Adipocyte (in vitro differentiated cells): ENCODE measurements around the gene TIGD4.
A peak's percentile ranks its signal among the peaks of the same experiment; 100 is the strongest.
"Not testable (repeated sequence)": the region's sequence is repeated elsewhere in the genome, so short reads cannot be mapped to it uniquely, and the experiment has no call there.

Source experiments
- DNase-seq: peaks from one replicate; pipeline ENCODE4 v3.0.0-alpha.2; 2015; ENCODE audit warnings: low read depth
- H3K27me3 ChIP-seq: replicated peaks from 2 replicates; pipeline ENCODE4 v1.7.0; 2013; ENCODE audit warnings: mild to moderate bottlenecking, low read length, moderate library complexity; ENCODE audit not compliant: control insufficient read depth, insufficient read depth
- H3K36me3 ChIP-seq: 2 replicates; pipeline ENCODE4 v1.7.0; 2013; ENCODE audit warnings: low read length, mild to moderate bottlenecking, moderate library complexity; ENCODE audit not compliant: control insufficient read depth, insufficient read depth, severe bottlenecking
- H3K4me1 ChIP-seq: 2 replicates; pipeline ENCODE4 v1.7.0; 2013; ENCODE audit warnings: mild to moderate bottlenecking, low read length, moderate library complexity; ENCODE audit not compliant: control insufficient read depth, insufficient read depth
- H3K4me3 ChIP-seq: 2 replicates; pipeline ENCODE4 v1.7.0; 2013; ENCODE audit warnings: mild to moderate bottlenecking, low read length, moderate library complexity
- H3K9ac ChIP-seq: 2 replicates; pipeline ENCODE4 v1.7.0; 2013; ENCODE audit warnings: mild to moderate bottlenecking, low read length, moderate library complexity
- H3K9me3 ChIP-seq: 2 replicates; pipeline ENCODE4 v1.7.0; 2013; ENCODE audit warnings: mild to moderate bottlenecking, low read length, moderate library complexity; ENCODE audit not compliant: control insufficient read depth

The TIGD4 gene

GRCh38 chr4:152778656-152779512, 646 bp downstream of the TIGD4 start:
- DNase-seq: peak; percentile 64
- no peaks in the 10 kb centered on the region for H3K27me3 ChIP-seq
- H3K9me3 ChIP-seq: no peaks in the 10 kb centered on the region
- H3K36me3 ChIP-seq: no peaks in the 10 kb centered on the region
- H3K4me1 ChIP-seq: peaks cover 21% of the 10 kb centered on the region
- peak overlapping the region; percentile 98 for H3K4me3 ChIP-seq
- peak overlapping the region; percentile 86 for H3K9ac ChIP-seq

- H3K4me3 ChIP-seq: no peak overlapping the region
- no peaks in the 10 kb centered on the region for H3K27me3 ChIP-seq
- no peak for DNase-seq
Observed at GRCh38 chr4:152777488-152777887, 2.0 kb downstream of the TIGD4 start.

GRCh38 chr4:152776352-152776751, 3.2 kb downstream of the TIGD4 start:
- Histone ChIP-seq H3K9ac (no peak overlapping the region), H3K36me3 (no peaks in the 10 kb centered on the region), H3K4me1 (peaks cover 7% of the 10 kb centered on the region), H3K4me3 (no peak overlapping the region), H3K9me3 (no peaks in the 10 kb centered on the region), H3K27me3 (no peaks in the 10 kb centered on the region)
- DNase-seq: peak; percentile 23

More at GRCh38 chr4:152777488-152777887, 2.0 kb downstream of the TIGD4 start:
- no peaks in the 10 kb centered on the region for H3K9me3 ChIP-seq
- H3K36me3 ChIP-seq: no peaks in the 10 kb centered on the region
- peaks cover 19% of the 10 kb centered on the region for H3K4me1 ChIP-seq
- no peak overlapping the region for H3K9ac ChIP-seq

GRCh38 chr4:152773953-152774352, 5.6 kb downstream of the TIGD4 start:
- no peak for DNase-seq
- H3K9ac ChIP-seq: no peak overlapping the region
- H3K4me1 ChIP-seq: no peaks in the 10 kb centered on the region
- no peaks in the 10 kb centered on the region for H3K36me3 ChIP-seq
- no peaks in the 10 kb centered on the region for H3K9me3 ChIP-seq
- H3K4me3 ChIP-seq: no peak overlapping the region
- no peaks in the 10 kb centered on the region for H3K27me3 ChIP-seq

- Histone ChIP-seq H3K9me3 (no peaks in the 10 kb centered on the region), H3K9ac (no peak overlapping the region), H3K36me3 (no peaks in the 10 kb centered on the region), H3K4me1 (no peaks in the 10 kb centered on the region), H3K4me3 (no peak overlapping the region), H3K27me3 (no peaks in the 10 kb centered on the region)
- DNase-seq: no peak
Observed at GRCh38 chr4:152773339-152773738, 6.2 kb downstream of the TIGD4 start.

- no peak for DNase-seq
- H3K9ac ChIP-seq: no peak overlapping the region
- no peaks in the 10 kb centered on the region for H3K4me1 ChIP-seq
- H3K4me3 ChIP-seq: no peak overlapping the region
- no peaks in the 10 kb centered on the region for H3K36me3 ChIP-seq
- H3K9me3 ChIP-seq: no peaks in the 10 kb centered on the region
- no peaks in the 10 kb centered on the region for H3K27me3 ChIP-seq
Observed at GRCh38 chr4:152771741-152772533, 7.6 kb downstream of the TIGD4 start.

- not testable (repeated sequence) for H3K9ac ChIP-seq, H3K36me3 ChIP-seq, DNase-seq, H3K27me3 ChIP-seq, H3K4me1 ChIP-seq, H3K4me3 ChIP-seq, H3K9me3 ChIP-seq
Observed at GRCh38 chr4:152765069-152765737, 14.3 kb downstream of the TIGD4 start.

GRCh38 chr4:152763796-152764195, 15.7 kb downstream of the TIGD4 start:
- H3K27me3 ChIP-seq: no peaks in the 10 kb centered on the region
- no peak for DNase-seq
- H3K4me3 ChIP-seq: no peak overlapping the region
- no peak overlapping the region for H3K9ac ChIP-seq
- H3K36me3 ChIP-seq: no peaks in the 10 kb centered on the region
- no peaks in the 10 kb centered on the region for H3K4me1 ChIP-seq
- no peaks in the 10 kb centered on the region for H3K9me3 ChIP-seq

GRCh38 chr4:152748619-152749018, 30.9 kb downstream of the TIGD4 start:
- Histone ChIP-seq H3K9ac (no peak overlapping the region), H3K27me3 (no peaks in the 10 kb centered on the region), H3K4me1 (no peaks in the 10 kb centered on the region), H3K9me3 (peaks cover 4% of the 10 kb centered on the region), H3K36me3 (no peaks in the 10 kb centered on the region), H3K4me3 (no peak overlapping the region)
- DNase-seq: no peak

- no peak for DNase-seq
- H3K36me3 ChIP-seq: no peaks in the 10 kb centered on the region
- H3K4me1 ChIP-seq: no peaks in the 10 kb centered on the region
- H3K27me3 ChIP-seq: no peaks in the 10 kb centered on the region
- H3K4me3 ChIP-seq: no peak overlapping the region
- H3K9me3 ChIP-seq: peaks cover 4% of the 10 kb centered on the region
- no peak overlapping the region for H3K9ac ChIP-seq
Observed at GRCh38 chr4:152747444-152747843, 32.1 kb downstream of the TIGD4 start.

GRCh38 chr4:152738827-152739226, 40.7 kb downstream of the TIGD4 start:
- Histone ChIP-seq H3K4me1 (no peaks in the 10 kb centered on the region), H3K4me3 (no peak overlapping the region), H3K9ac (no peak overlapping the region), H3K36me3 (no peaks in the 10 kb centered on the region), H3K9me3 (no peaks in the 10 kb centered on the region), H3K27me3 (peaks cover 14% of the 10 kb centered on the region)
- DNase-seq: peak; percentile 14
